Fibroblast of the aortic adventitia (primary cell): ENCODE results near the gene SYNGR3. TPM values are rescaled to one million over a fixed set of nuclear protein-coding genes. Genes with fewer than 3 reads are reported as not detected.
A peak's percentile ranks its signal among the peaks of the same experiment; 100 is the strongest.

Experiments
- DNase-seq: peaks from one replicate; pipeline ENCODE4 v3.0.0-alpha.2; 2010; ENCODE audit warnings: low read depth
- H3K4me3 ChIP-seq: 2 replicates; pipeline ENCODE4 v1.5.1; 2011; ENCODE audit warnings: low read depth, mild to moderate bottlenecking, control low read depth, low read length, moderate library complexity
- total RNA-seq: library from RNA; depleted of rRNA; stranded (reverse); fragments of >200 nt; gene quantifications from 2 replicates; pipeline ENCODE4 v1.2.3, GENCODE V29; 2012; ENCODE audit warnings: low replicate concordance
- TF ChIP-seq, protein P1 (sequence below): IDR thresholded peaks from 2 replicates; pipeline ENCODE4 v1.5.1; 2011; ENCODE audit warnings: mild to moderate bottlenecking, low read length, control low read depth, inconsistent platforms; ENCODE audit not compliant: insufficient read depth

The SYNGR3 gene
- total RNA-seq, 1 donor, result 1.4 TPM

DNA sequence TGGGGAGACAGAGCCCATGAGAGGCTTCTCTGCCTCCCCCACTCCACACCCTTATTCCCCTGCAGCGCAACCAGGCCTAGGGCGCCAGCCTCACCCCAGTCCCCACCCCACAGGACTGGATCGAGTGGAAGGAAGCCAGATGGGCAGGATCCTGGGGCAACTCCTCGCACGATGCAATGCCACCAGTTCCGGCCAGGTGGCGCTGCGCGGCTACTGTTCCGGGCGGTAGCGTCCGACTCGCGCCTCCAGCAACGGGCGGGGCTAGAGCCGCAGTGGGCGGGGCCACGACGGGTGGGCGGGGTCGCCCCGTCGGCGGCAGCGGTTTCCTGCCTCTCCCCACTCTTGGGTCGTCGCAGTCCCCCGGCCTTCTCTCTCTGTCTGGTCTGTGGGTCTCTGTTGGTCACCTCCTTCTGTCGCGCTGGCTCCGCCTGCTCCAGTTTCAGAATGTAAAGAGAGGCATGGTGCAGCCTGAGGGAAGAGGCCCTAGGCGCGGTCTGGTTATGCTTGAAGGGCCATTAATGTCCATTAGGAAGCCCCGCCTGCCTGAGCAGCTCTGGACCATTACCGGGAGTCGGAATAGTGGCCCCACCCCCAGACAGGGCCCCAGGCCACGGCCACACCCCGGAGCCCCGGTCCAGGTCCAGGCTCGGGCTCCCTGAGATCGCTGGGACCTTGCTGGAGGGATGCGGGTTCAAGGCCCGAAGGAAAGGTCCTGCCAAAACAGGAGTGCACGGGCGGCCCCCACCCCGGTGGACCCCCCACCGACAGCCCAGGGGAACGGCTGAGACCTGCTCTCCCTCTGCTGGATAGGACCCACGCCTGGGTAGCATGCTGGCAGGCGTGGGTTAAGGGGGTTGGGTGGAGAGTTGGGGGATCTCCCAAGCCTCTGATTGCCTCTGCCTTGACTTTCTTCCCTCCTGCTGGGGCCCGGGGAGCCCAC, 33.6 kb downstream of the SYNGR3 start:
- peak overlapping the region; percentile 45 for H3K4me3 ChIP-seq
- peak; percentile 85 for DNase-seq
- TF ChIP-seq, protein P1, sequence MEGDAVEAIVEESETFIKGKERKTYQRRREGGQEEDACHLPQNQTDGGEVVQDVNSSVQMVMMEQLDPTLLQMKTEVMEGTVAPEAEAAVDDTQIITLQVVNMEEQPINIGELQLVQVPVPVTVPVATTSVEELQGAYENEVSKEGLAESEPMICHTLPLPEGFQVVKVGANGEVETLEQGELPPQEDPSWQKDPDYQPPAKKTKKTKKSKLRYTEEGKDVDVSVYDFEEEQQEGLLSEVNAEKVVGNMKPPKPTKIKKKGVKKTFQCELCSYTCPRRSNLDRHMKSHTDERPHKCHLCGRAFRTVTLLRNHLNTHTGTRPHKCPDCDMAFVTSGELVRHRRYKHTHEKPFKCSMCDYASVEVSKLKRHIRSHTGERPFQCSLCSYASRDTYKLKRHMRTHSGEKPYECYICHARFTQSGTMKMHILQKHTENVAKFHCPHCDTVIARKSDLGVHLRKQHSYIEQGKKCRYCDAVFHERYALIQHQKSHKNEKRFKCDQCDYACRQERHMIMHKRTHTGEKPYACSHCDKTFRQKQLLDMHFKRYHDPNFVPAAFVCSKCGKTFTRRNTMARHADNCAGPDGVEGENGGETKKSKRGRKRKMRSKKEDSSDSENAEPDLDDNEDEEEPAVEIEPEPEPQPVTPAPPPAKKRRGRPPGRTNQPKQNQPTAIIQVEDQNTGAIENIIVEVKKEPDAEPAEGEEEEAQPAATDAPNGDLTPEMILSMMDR, result peak; percentile 92

DNA sequence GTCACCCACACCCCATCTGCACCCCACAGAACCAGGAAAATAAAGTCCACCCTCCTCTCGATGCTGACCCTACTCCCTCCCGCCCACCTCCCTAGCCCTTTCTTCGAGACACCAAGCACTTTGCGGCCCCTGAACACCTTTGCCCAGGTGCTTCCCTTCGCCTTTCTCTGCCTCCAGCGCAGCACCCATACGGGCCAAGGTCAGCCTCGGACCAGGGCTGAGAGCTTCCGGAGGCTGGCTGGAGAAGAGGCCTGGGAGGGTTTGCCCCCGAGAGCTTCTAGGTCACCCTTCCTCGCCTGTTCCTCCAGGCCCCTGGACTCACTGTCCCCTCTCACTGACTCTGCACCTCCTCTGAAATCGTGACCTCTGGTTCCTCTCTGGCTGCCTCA, 34.3 kb downstream of the SYNGR3 start:
- H3K4me3 ChIP-seq, result no peak overlapping the region
- TF ChIP-seq, protein P1, result no peak
- DNase-seq, result no peak

DNA sequence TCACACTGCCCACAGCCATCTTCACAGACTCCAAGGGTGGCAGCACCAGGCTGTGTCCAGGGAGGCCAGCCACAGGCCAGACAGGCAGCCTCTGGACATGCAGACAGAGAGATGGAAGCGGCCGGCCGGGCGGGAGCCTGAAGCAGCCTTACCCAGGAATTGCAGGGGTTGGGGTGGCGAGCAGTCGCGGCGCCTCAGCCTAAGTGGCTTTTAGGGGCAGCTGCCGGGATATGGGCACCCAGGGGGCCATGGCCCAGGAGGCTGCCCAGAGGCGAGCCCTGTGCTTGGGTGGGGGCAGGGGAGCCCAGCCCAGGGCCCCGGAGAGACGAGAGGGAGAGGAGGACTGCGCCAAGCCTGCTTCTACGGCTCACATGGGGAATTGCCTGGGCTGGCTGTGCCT, 35.5 kb downstream of the SYNGR3 start:
- TF ChIP-seq, protein P1, result no peak
- no peak overlapping the region for H3K4me3 ChIP-seq
- no peak for DNase-seq

DNA sequence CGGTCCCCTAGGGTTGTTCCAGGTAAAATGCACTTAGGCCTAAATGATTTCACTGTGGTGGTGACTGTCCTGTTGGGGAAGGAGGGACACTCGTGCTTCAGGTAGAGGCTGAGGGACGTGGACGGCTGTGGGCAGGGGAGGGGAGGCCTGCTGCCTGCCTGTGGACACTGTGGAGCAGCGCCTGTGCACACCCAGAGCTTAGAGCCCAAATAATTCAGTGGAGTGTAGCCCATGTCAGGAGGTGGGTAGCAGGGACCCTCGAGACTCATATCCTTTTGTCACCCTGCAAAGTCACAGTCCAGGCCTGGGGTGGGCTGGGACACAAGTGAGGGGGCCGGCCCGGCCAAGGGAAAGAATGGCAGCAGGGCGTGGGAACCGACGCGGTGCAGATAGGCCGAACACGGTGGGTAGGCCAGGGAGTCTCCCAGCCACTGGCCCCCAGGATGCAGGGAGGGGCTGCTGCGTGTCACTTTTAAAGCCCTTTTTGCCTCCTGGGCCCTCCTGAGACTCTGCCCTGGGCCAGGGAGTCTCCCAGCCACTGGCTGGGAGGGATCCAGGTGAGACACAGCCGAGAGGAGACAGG, 36.2 kb downstream of the SYNGR3 start:
- no peak overlapping the region for H3K4me3 ChIP-seq
- TF ChIP-seq, protein P1, result no peak
- DNase-seq, result no peak

DNA sequence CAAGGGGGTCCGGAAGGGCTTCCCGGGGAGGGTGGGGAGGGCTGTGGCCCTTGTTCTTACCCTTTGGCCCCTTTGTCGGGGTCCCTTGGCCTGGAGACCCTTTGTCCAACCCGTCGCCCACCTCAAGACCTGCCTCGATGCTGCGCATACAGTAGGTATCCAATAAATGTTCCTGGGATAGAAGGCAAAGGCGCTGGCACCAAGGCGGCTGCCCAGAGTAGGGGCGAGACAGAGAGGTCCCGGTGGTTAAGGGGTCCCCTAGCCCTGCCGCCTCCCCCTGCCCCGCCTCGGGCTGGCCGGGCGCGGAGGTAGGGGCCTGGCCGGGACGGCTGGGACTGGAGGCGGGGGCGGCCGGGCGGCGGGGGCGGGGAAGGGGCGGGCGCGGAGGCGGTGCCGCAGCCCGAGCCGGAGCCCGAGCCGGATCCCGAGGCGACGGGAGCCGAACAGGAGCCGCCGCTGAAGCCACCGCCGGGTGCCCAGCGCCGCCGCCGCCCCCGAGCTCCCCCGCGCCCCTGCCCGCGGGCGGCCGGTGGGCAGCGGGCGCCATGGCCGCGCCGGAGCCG, 36.8 kb downstream of the SYNGR3 start, which contains the start of gene NHERF2:
TSS of gene NHERF2 (plus strand) at position 442 of the 563 bp plus-strand sequence. CDS start at position 546, 104 bp downstream.
- TF ChIP-seq, protein P1, result no peak
- H3K4me3 ChIP-seq, result peak within 1 kb of the TSS; percentile 67
- no peak for DNase-seq

DNA sequence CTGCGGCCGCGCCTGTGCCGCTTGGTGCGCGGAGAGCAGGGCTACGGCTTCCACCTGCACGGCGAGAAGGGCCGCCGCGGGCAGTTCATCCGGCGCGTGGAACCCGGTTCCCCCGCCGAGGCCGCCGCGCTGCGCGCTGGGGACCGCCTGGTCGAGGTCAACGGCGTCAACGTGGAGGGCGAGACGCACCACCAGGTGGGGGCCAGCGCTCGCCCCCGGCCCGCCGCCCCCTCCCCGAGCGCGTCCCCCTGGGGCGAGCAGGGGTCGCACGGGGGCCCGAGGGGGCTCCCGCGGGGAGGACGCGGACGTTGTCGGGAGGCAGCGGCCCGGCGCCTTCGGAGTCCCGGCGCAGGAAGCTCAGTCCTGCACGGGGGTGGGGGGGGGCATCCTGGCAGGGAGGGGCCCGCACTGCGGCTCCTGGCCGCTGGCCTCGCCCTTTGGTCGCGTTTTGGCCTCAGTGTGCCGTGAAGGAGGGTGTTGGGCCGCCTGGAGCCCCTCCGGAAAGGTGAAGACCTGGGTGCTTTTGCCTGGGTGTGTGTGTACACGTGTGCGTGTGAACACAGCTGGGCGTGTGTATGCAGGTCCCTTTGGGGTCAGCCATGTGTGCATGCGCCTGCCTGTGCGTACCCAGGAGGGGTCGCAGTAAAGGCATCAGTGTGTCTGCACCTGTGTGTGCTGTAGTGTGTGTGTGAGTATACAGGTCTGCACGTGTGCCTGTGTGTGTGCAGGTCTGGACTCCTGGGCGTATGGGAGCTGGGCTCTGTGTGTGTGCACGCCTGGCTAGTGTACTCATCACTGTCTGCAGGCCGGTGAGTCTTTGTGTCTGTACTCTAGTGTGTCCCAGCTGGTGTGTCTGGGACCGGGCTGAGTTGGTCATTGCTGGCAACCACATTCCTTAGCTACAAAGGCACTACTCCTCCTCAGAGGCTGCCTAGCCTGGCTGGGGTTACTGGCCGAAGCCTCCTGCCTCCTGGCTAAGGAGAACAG, 37.5 kb downstream of the SYNGR3 start:
- TF ChIP-seq, protein P1, result no peak
- peak overlapping the region; percentile 67 for H3K4me3 ChIP-seq
- peak; percentile 20 for DNase-seq
